Measurements from ENCODE around the gene KDM4B.
"Not testable (repeated sequence)": the region's sequence is repeated elsewhere in the genome, so short reads cannot be mapped to it uniquely, and the experiment has no call there.

- TF ChIP-seq CTCF, POLR2A (IDR thresholded peaks at IDR 0.05): not testable (repeated sequence)
Observed at GRCh38 chr19:4975601-4976000, 6.7 kb downstream of the KDM4B start.

Data from gastroesophageal sphincter (tissue), 3 donors.